ENCODE measurements around the gene KDM1B. TPM values are rescaled to one million over a fixed set of nuclear protein-coding genes. Genes with fewer than 3 reads are reported as not detected.
A peak's percentile ranks its signal among the peaks of the same experiment; 100 is the strongest.

KDM1B gene
- total and polyA plus RNA-seq, 2 experiments from 2014 or later: 3.8 to 9.0 TPM

GRCh38 chr6:18245642-18246041, 90.4 kb downstream of the KDM1B start:
- peaks cover 5% of the 10 kb centered on the region for H3K27me3 Mint-ChIP-seq (ENCODE audit: insufficient read depth, low read depth, poor library complexity)
- H3K27ac ChIP-seq (ENCODE audit: low read depth): no peak overlapping the region
- no peak for ATAC-seq
- H3K27me3 ChIP-seq (ENCODE audit: insufficient read depth): no peaks in the 10 kb centered on the region
- H3K4me2 ChIP-seq: no peak overlapping the region
- peaks cover 30% of the 10 kb centered on the region for H4K20me1 ChIP-seq (replicated peaks; ENCODE audit: insufficient read depth)
- H3F3A ChIP-seq (replicated peaks; ENCODE audit: low read depth): no peaks in the 10 kb centered on the region
- no peak for DNase-seq (ENCODE audit: low spot score)
- TF ChIP-seq ETS1 (IDR thresholded peaks at IDR 0.05) (no peak), CREB1 (CRISPR knock-in tag; IDR thresholded peaks at IDR 0.05; ENCODE audit: low read depth) (no peak), EZH2 (IDR thresholded peaks at IDR 0.05; ENCODE audit: low read depth, unreplicated experiment) (no peak), EZH2phosphoT487 (IDR thresholded peaks at IDR 0.05; ENCODE audit: unreplicated experiment) (no peak), ZNF114 (CRISPR knock-in tag; IDR thresholded peaks at IDR 0.05) (no peak), JUNB (IDR thresholded peaks at IDR 0.05; ENCODE audit: unreplicated experiment) (no peak), REST (IDR thresholded peaks at IDR 0.05; ENCODE audit: unreplicated experiment) (no peak), POLR2AphosphoS5 (IDR thresholded peaks at IDR 0.05; ENCODE audit: low read depth) (no peak), NANOG (IDR thresholded peaks at IDR 0.05; ENCODE audit: borderline replicate concordance) (no peak), STAT1 (IDR thresholded peaks at IDR 0.05; ENCODE audit: unreplicated experiment) (no peak), ZNF331 (CRISPR knock-in tag; IDR thresholded peaks at IDR 0.05; ENCODE audit: low read depth) (no peak)
- TF ChIP-seq, protein P1, sequence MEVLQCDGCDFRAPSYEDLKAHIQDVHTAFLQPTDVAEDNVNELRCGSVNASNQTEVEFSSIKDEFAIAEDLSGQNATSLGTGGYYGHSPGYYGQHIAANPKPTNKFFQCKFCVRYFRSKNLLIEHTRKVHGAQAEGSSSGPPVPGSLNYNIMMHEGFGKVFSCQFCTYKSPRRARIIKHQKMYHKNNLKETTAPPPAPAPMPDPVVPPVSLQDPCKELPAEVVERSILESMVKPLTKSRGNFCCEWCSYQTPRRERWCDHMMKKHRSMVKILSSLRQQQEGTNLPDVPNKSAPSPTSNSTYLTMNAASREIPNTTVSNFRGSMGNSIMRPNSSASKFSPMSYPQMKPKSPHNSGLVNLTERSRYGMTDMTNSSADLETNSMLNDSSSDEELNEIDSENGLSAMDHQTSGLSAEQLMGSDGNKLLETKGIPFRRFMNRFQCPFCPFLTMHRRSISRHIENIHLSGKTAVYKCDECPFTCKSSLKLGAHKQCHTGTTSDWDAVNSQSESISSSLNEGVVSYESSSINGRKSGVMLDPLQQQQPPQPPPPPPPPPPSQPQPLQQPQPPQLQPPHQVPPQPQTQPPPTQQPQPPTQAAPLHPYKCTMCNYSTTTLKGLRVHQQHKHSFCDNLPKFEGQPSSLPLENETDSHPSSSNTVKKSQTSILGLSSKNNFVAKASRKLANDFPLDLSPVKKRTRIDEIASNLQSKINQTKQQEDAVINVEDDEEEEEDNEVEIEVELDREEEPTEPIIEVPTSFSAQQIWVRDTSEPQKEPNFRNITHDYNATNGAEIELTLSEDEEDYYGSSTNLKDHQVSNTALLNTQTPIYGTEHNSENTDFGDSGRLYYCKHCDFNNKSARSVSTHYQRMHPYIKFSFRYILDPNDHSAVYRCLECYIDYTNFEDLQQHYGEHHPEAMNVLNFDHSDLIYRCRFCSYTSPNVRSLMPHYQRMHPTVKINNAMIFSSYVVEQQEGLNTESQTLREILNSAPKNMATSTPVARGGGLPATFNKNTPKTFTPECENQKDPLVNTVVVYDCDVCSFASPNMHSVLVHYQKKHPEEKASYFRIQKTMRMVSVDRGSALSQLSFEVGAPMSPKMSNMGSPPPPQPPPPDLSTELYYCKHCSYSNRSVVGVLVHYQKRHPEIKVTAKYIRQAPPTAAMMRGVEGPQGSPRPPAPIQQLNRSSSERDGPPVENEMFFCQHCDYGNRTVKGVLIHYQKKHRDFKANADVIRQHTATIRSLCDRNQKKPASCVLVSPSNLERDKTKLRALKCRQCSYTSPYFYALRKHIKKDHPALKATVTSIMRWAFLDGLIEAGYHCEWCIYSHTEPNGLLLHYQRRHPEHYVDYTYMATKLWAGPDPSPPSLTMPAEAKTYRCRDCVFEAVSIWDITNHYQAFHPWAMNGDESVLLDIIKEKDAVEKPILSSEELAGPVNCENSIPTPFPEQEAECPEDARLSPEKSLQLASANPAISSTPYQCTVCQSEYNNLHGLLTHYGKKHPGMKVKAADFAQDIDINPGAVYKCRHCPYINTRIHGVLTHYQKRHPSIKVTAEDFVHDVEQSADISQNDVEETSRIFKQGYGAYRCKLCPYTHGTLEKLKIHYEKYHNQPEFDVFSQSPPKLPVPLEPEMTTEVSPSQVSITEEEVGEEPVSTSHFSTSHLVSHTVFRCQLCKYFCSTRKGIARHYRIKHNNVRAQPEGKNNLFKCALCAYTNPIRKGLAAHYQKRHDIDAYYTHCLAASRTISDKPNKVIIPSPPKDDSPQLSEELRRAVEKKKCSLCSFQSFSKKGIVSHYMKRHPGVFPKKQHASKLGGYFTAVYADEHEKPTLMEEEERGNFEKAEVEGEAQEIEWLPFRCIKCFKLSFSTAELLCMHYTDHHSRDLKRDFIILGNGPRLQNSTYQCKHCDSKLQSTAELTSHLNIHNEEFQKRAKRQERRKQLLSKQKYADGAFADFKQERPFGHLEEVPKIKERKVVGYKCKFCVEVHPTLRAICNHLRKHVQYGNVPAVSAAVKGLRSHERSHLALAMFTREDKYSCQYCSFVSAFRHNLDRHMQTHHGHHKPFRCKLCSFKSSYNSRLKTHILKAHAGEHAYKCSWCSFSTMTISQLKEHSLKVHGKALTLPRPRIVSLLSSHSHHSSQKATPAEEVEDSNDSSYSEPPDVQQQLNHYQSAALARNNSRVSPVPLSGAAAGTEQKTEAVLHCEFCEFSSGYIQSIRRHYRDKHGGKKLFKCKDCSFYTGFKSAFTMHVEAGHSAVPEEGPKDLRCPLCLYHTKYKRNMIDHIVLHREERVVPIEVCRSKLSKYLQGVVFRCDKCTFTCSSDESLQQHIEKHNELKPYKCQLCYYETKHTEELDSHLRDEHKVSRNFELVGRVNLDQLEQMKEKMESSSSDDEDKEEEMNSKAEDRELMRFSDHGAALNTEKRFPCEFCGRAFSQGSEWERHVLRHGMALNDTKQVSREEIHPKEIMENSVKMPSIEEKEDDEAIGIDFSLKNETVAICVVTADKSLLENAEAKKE (CRISPR knock-in tag; IDR thresholded peaks at IDR 0.05): no peak
- TF ChIP-seq, protein P2, sequence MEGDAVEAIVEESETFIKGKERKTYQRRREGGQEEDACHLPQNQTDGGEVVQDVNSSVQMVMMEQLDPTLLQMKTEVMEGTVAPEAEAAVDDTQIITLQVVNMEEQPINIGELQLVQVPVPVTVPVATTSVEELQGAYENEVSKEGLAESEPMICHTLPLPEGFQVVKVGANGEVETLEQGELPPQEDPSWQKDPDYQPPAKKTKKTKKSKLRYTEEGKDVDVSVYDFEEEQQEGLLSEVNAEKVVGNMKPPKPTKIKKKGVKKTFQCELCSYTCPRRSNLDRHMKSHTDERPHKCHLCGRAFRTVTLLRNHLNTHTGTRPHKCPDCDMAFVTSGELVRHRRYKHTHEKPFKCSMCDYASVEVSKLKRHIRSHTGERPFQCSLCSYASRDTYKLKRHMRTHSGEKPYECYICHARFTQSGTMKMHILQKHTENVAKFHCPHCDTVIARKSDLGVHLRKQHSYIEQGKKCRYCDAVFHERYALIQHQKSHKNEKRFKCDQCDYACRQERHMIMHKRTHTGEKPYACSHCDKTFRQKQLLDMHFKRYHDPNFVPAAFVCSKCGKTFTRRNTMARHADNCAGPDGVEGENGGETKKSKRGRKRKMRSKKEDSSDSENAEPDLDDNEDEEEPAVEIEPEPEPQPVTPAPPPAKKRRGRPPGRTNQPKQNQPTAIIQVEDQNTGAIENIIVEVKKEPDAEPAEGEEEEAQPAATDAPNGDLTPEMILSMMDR (conservative IDR thresholded peaks at IDR 0.05; ENCODE audit: low read depth in 2 of 2): no peak
- no peaks in the 10 kb centered on the region for H3K4me1 ChIP-seq (ENCODE audit: insufficient read depth)
- H3K9me2 ChIP-seq (ENCODE audit: insufficient read depth): no peaks in the 10 kb centered on the region
- H3K27ac Mint-ChIP-seq: peak overlapping the region; percentile 22; the same call in 1 of the 2 replicates
- H3K9me3 Mint-ChIP-seq: no peaks in the 10 kb centered on the region
- peaks cover 48% of the 10 kb centered on the region for H3K36me3 ChIP-seq (ENCODE audit: insufficient read depth)
- peaks cover 100% of the 10 kb centered on the region for H3K79me2 ChIP-seq (replicated peaks; ENCODE audit: insufficient read depth)
- peaks cover 23% of the 10 kb centered on the region; the same call in 2 of the 3 replicates for H3K4me1 Mint-ChIP-seq
- no peak overlapping the region for H3K4me3 Mint-ChIP-seq
- H3K36me3 Mint-ChIP-seq (ENCODE audit: low read depth): peaks cover 95% of the 10 kb centered on the region
- no peak overlapping the region for H2AFZ ChIP-seq
- no peak overlapping the region for H3K4me3 ChIP-seq

All from GM23338 (cell line).